GM12865 (cell line): Measurements from ENCODE around the gene LIPG.

ENCODE experiments used
- DNase-seq: peaks from one replicate; pipeline ENCODE4 v3.0.0; 2010; ENCODE audit warnings: low read depth
- H3K4me3 ChIP-seq: 2 replicates; pipeline ENCODE4 v1.5.1; 2011; ENCODE audit warnings: mild to moderate bottlenecking, low read depth, low read length, control low read depth
- TF ChIP-seq, protein P1 (sequence below): IDR thresholded peaks from 2 replicates; pipeline ENCODE4 v1.5.1; 2011; ENCODE audit warnings: low read length, control low read depth, low read depth, inconsistent platforms; ENCODE audit not compliant: insufficient read depth; ENCODE audit errors: missing control alignments

LIPG gene

DNA sequence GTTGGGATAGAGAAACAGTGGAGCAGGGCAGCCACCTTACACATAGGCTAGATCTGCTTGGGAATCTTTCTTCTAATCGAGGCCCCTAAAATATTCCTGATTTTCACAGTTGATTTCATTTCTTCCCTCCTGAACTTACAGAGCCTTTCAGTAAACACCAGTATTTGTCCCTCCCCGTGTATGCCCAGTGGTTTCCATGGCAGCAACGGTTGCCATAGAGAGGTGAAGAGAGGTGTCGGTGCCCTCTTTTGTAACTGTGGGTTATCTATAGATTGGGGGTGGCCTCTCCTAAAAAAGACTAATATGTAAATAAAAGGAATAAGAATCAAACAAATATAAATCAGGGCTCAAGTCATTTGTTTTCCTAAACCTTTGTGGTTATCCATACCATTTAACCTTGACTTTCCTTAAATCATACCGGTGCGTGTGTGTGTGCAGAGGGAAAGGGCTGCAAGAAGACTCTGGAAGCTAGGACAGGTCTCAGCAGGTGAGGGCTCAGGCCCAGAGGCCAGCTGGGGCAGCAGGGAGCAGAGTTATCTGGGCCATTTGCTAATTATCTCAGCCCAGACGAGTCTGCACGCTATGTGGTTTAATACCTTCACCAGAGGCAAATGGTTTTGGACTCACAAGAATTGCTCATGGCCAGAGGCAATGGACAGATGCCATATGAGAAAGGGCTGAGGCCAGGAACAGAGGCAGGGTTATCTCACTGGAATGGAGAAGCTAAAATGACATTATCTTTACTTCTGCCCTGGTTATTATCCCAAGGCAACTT lies 35.5 kb downstream of the LIPG start:
- TF ChIP-seq, protein P1, sequence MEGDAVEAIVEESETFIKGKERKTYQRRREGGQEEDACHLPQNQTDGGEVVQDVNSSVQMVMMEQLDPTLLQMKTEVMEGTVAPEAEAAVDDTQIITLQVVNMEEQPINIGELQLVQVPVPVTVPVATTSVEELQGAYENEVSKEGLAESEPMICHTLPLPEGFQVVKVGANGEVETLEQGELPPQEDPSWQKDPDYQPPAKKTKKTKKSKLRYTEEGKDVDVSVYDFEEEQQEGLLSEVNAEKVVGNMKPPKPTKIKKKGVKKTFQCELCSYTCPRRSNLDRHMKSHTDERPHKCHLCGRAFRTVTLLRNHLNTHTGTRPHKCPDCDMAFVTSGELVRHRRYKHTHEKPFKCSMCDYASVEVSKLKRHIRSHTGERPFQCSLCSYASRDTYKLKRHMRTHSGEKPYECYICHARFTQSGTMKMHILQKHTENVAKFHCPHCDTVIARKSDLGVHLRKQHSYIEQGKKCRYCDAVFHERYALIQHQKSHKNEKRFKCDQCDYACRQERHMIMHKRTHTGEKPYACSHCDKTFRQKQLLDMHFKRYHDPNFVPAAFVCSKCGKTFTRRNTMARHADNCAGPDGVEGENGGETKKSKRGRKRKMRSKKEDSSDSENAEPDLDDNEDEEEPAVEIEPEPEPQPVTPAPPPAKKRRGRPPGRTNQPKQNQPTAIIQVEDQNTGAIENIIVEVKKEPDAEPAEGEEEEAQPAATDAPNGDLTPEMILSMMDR = no peak
- no peak overlapping the region for H3K4me3 ChIP-seq
- no peak for DNase-seq

DNA sequence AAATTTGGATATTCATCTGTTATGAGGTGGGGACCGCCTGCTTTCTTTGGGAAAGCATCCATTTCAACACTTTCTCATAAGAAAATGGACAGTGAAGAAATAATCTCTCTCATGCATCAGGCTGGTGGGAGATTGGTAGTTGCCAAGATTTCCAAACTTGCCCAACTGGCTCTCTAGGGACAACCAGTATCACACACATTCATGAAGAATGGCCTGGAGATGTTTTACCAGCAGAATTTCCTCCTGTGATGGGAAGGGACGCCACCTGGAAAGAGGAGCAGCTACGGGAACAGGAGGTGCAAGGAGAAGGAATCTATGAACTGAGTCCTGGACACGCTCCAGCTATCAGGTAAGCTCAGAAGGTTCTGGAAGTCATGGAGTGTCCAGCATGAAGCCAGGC lies 39.4 kb downstream of the LIPG start:
- DNase-seq = no peak
- H3K4me3 ChIP-seq = no peak overlapping the region
- TF ChIP-seq, protein P1 = no peak

DNA sequence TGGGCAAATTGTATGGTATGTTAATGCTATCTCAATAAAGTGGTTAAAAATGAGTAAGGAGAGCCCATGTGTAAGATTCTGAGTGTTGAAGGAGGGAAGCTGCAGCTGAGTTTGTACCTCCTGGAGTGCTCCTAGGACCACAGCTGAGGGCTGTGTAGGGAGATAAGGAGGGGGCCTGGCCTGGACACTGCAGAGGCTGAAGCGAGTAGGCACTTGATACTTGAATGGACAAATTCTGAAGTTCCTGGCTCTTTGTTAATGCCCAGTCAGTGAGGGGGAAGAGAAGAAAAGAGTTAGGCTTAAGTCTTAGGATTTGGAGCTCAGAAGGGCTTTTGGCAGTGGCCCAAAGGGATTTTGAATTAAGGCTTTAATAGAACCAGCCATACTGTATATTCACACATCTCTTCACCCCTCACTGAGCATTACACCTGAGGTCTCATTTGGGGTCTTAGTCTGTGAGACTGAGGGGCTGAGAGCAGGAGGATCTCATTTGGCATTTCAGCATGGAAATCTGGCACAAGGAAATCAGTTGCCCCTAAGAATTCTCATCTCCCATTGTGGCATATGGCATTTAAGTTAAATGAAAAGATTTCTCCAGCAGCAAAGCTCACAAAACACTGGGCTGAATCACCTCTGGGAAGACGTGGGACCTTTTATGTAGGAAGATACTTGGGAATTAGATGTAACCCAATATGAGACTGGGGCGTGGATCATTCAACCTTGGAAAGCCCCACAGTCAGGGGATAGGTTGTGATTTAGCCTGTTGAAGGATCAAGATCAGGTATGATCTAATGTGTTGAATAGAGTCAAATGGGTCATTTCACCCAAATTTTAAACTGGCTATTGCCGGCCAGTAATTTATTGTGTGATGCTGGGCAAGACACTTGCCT lies 46.8 kb downstream of the LIPG start:
- H3K4me3 ChIP-seq = no peak overlapping the region
- DNase-seq = no peak
- TF ChIP-seq, protein P1 = no peak

DNA sequence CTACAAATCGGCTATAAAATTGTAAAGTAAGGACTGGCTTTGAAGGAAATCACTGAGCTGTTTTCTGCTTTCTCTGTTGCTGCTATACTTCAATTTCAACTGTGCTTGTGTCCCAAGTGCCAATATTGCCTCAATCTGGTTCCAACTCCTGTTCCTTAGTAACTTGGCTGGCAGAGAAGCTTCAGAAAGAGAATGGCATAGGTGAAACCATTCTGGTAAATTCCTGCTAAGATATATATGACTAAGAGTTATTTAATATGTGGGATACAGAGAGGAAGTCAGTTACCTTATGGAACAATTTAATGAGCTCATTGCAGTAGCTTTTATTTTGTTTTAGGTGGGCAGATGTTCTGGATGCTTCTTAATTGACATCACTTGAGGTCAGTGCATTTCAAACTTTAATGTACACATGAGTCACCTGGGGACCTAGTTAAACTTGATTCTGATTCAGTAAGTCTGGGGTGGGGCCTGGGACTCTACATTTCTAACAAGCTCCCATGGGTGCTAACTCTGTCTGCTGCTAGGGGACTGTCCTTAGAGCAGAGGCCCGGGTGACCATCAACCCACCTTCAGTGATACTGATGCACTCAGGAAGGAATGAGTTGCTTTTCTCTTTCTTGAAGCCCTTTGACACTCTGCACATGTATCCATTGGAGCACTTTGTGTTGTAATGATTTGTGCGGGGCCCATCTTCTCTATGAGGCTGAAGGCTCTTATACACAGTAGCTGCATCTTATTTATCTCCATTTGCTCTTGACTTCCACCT lies 47.6 kb downstream of the LIPG start:
- DNase-seq = no peak
- H3K4me3 ChIP-seq = no peak overlapping the region
- TF ChIP-seq, protein P1 = no peak

DNA sequence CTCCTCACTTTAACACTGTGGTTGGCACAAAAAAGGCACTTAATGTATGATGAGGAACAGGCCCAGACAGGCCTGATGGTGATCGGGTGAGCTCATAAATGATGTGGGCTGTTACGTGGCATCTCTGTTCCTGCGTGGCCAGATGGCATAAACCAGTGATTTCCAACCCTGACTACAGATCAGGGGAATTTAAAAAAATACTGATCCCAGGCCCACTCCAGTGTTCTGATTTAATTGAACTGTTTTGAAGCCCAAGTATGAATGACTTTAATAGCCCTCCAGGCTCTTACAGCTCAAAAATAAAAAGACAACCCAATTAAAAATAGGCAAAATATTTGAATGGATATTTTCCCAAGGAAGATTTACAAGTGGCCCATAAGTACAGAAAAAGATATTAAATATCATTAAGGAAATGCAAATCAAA lies 48.2 kb downstream of the LIPG start:
- no peak overlapping the region for H3K4me3 ChIP-seq
- TF ChIP-seq, protein P1 = no peak
- DNase-seq = no peak

DNA sequence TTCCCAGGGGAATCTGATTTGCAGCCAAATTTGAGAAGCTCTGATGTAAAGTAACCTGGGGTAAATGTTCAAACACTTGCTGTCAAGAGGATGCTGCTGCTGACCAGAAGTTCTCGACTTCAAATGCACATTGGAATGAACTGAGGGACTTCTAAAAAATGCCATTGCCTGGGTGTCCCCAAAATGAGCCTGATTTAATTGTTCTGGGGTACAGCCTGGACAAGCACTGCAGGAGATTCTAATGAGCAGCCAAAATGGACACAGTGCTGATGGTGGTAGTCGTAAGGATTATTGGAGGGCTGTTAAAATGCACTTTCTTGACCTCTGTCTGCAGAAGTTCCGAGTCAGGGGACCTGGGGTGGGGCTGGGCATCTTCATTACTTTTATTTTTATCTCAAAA lies 49.5 kb downstream of the LIPG start:
- TF ChIP-seq, protein P1 = no peak
- no peak overlapping the region for H3K4me3 ChIP-seq
- DNase-seq = no peak
